ENCODE measurements around the gene CYP3A5. TPM values are rescaled to one million over a fixed set of nuclear protein-coding genes. Genes with fewer than 3 reads are reported as not detected.
A peak's percentile ranks its signal among the peaks of the same experiment; 100 is the strongest.

Gene CYP3A5
- total RNA-seq, 1 donor from 2014 or later = 96.8 TPM

GRCh38 chr7:99616359-99617191 lies 63.2 kb downstream of the CYP3A5 start, which contains the start of gene ZSCAN25:
ZSCAN25 (plus strand) TSS chr7:99616946; CDS start chr7:99619607, 2,661 bp downstream.
- peak; percentile 93 for DNase-seq (ENCODE audit: low spot score)

- no peak for DNase-seq (ENCODE audit: low spot score)
Measured at GRCh38 chr7:99615989-99616358, 63.8 kb downstream of the CYP3A5 start.

- no peak for DNase-seq (ENCODE audit: low spot score)
Measured at GRCh38 chr7:99614495-99614894, 65.3 kb downstream of the CYP3A5 start.

GRCh38 chr7:99607548-99607947 lies 72.2 kb downstream of the CYP3A5 start:
- no peak for DNase-seq (ENCODE audit: low spot score)

GRCh38 chr7:99606531-99606930 lies 73.3 kb downstream of the CYP3A5 start:
- DNase-seq (ENCODE audit: low spot score) = no peak

- DNase-seq (ENCODE audit: low spot score) = no peak
Measured at GRCh38 chr7:99605527-99605926, 74.3 kb downstream of the CYP3A5 start.

- no peak for DNase-seq (ENCODE audit: low spot score)
Measured at GRCh38 chr7:99601656-99602310, 78.0 kb downstream of the CYP3A5 start.

- no peak for DNase-seq (ENCODE audit: low spot score)
Measured at GRCh38 chr7:99599836-99600235, 80.0 kb downstream of the CYP3A5 start.

Other genes with a start within 250 kb of the CYP3A5 start
- 11.7 TPM for gene PTCD1, start 241.2 kb downstream of the CYP3A5 start, total RNA-seq
- 54.7 TPM for gene CPSF4, start 241.1 kb downstream of the CYP3A5 start, total RNA-seq
- gene ATP5MF, start 213.8 kb downstream of the CYP3A5 start, total RNA-seq = 256 TPM
- 7.8 TPM for gene ZNF789, start 207.1 kb downstream of the CYP3A5 start, total RNA-seq
- gene ZNF394, start 179.7 kb downstream of the CYP3A5 start, total RNA-seq = 24.4 TPM
- 5.7 TPM for gene ZKSCAN5, start 175.3 kb downstream of the CYP3A5 start, total RNA-seq
- gene FAM200A, start 127.9 kb downstream of the CYP3A5 start, total RNA-seq = 2.5 TPM
- 78.2 TPM for gene ZNF655, start 121.4 kb downstream of the CYP3A5 start, total RNA-seq
- gene TMEM225B, start 81.7 kb downstream of the CYP3A5 start, total RNA-seq = 0.55 TPM
- gene ZSCAN25, start 63.0 kb downstream of the CYP3A5 start, total RNA-seq = 10.9 TPM
- gene CYP3A7, start 55.2 kb upstream of the CYP3A5 start, total RNA-seq = not detected
- gene CYP3A4, start 104.2 kb upstream of the CYP3A5 start, total RNA-seq = 0.26 TPM
- gene CYP3A43, start 148.0 kb upstream of the CYP3A5 start, total RNA-seq = 0.48 TPM
- not detected for gene OR2AE1, start 197.0 kb upstream of the CYP3A5 start, total RNA-seq
- gene TRIM4, start 239.5 kb upstream of the CYP3A5 start, total RNA-seq = 21.2 TPM
- gene GJC3, start 249.6 kb upstream of the CYP3A5 start, total RNA-seq = 0.61 TPM

Data from mesenteric fat pad (tissue), 1 donor.